ENCODE measurements around the gene RAB11FIP5.

GRCh38 chr2:73074110-73075069 is 38.4 kb downstream of the RAB11FIP5 start:
- no peak for TF ChIP-seq CTCF (IDR thresholded peaks at IDR 0.05 in 2 of 3, conservative IDR thresholded peaks at IDR 0.05 in 1 of 3; ENCODE audit: borderline replicate concordance in 1 of 3, insufficient read depth in 1 of 3, low read depth in 2 of 3, low read length in 2 of 3)
- no peak for TF ChIP-seq TCF7L2 (IDR thresholded peaks at IDR 0.05; ENCODE audit: borderline replicate concordance, extremely low read depth, insufficient read depth, insufficient read length)
- no peak for TF ChIP-seq POLR2A (IDR thresholded peaks at IDR 0.05; ENCODE audit: borderline replicate concordance, extremely low read depth, insufficient read depth, insufficient read length)
- no peak for TF ChIP-seq ZFX (IDR thresholded peaks at IDR 0.05)
- no peak for TF ChIP-seq EZH2 (IDR thresholded peaks at IDR 0.05)
- no peak for TF ChIP-seq SP1 (IDR thresholded peaks at IDR 0.05; ENCODE audit: low read depth)
- TF ChIP-seq ZNF274 (IDR thresholded peaks at IDR 0.05; ENCODE audit: low read depth, low read length) = no peak
- TF ChIP-seq YY1 (IDR thresholded peaks at IDR 0.05; ENCODE audit: extremely low read depth, insufficient replicate concordance, low read depth, low read length) = no peak
- TF ChIP-seq, protein P1, sequence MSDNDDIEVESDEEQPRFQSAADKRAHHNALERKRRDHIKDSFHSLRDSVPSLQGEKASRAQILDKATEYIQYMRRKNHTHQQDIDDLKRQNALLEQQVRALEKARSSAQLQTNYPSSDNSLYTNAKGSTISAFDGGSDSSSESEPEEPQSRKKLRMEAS (IDR thresholded peaks at IDR 0.05) = no peak

Data from HCT116 (cell line).